ENCODE measurements around the gene TNS3. TPM values are rescaled to one million over a fixed set of nuclear protein-coding genes. Genes with fewer than 3 reads are reported as not detected.
"Not testable (repeated sequence)": the region's sequence is repeated elsewhere in the genome, so short reads cannot be mapped to it uniquely, and the experiment has no call there.

Gene TNS3
- total and polyA plus RNA-seq, 2 donors (not counting 1 experiment from before 2014, with no cell fraction given) = 11.4 to 77.5 TPM

- H3K27ac ChIP-seq (ENCODE audit: low read length in 2 of 2) = no peak overlapping the region
- peaks cover 11% of the 10 kb centered on the region for H4K20me1 ChIP-seq (ENCODE audit: control insufficient read depth, insufficient read depth, low read length, poor library complexity, severe bottlenecking)
- H3K36me3 ChIP-seq (replicated peaks in 1 of 2; ENCODE audit: control extremely low read depth in 1 of 2, control insufficient read depth in 1 of 2, extremely low read depth in 1 of 2, insufficient read depth in 2 of 2, low read length in 1 of 2) = peaks cover 0 to 9% of the 10 kb centered on the region in 2 experiments
- Mint-ChIP-seq H3K4me3 (no peak overlapping the region), H3K27ac (no peak overlapping the region), H3K27me3 (no peaks in the 10 kb centered on the region), H3K4me1 (peaks cover 4% of the 10 kb centered on the region), H3K9me3 (ENCODE audit: insufficient read depth) (no peaks in the 10 kb centered on the region)
- H3K9me3 ChIP-seq (ENCODE audit: control extremely low read depth in 1 of 3, control insufficient read depth in 2 of 3, insufficient read depth in 1 of 3, low read length in 2 of 3) = no peaks in the 10 kb centered on the region
- no peak for TF ChIP-seq CTCF (IDR thresholded peaks at IDR 0.05)
- no peak for TF ChIP-seq EZH2 (IDR thresholded peaks at IDR 0.05; ENCODE audit: borderline replicate concordance, insufficient read depth, low read depth, low read length, poor library complexity, severe bottlenecking)
- intact Hi-C loops (cut with micrococcal nuclease) = no loop called here
- ChIA-PET POLR2A (no interaction called here), CTCF (no interaction called here)
- no peak overlapping the region for H2AFZ ChIP-seq (ENCODE audit: insufficient read depth, low read depth, low read length, poor library complexity, severe bottlenecking)
- H3K79me2 ChIP-seq (ENCODE audit: control insufficient read depth, insufficient read depth, low read length) = peaks cover 19% of the 10 kb centered on the region
- no peak overlapping the region for H3K4me2 ChIP-seq (replicated peaks; ENCODE audit: low read depth, low read length, poor library complexity, severe bottlenecking)
- no peak for ATAC-seq (ENCODE audit: low read depth)
- WGBS (ENCODE audit: insufficient coverage) = 96% methylated on average over 7 of the region's 13 CpGs
- H3K9ac ChIP-seq (ENCODE audit: low read length) = no peak overlapping the region
- no peak for DNase-seq
- no peak overlapping the region for H3K4me3 ChIP-seq (ENCODE audit: control extremely low read depth in 1 of 5, extremely low read depth in 1 of 5, insufficient read depth in 1 of 5, low read depth in 2 of 5, low read length in 4 of 5)
- H3K4me1 ChIP-seq (ENCODE audit: control insufficient read depth in 2 of 2, insufficient read depth in 2 of 2, low read length in 2 of 2) = peaks cover 23 to 33% of the 10 kb centered on the region in 2 donors
- no peaks in the 10 kb centered on the region for H3K27me3 ChIP-seq (replicated peaks in 1 of 4; ENCODE audit: control extremely low read depth in 1 of 4, control insufficient read depth in 3 of 4, insufficient read depth in 4 of 4, low read length in 3 of 4)
Measured at GRCh38 chr7:47470567-47471357, 111.1 kb downstream of the TNS3 start.

- H3K27me3 Mint-ChIP-seq; intact Hi-C loops (cut with micrococcal nuclease); H3K36me3 ChIP-seq (replicated peaks in 1 of 2; ENCODE audit: control extremely low read depth in 1 of 2, control insufficient read depth in 1 of 2, extremely low read depth in 1 of 2, insufficient read depth in 2 of 2, low read length in 1 of 2); H3K4me1 Mint-ChIP-seq; H3K9me3 ChIP-seq (ENCODE audit: control extremely low read depth in 1 of 3, control insufficient read depth in 2 of 3, insufficient read depth in 1 of 3, low read length in 2 of 3); H3K4me2 ChIP-seq (replicated peaks; ENCODE audit: low read depth, low read length, poor library complexity, severe bottlenecking); H3K9me3 Mint-ChIP-seq (ENCODE audit: insufficient read depth); DNase-seq; H3K27ac ChIP-seq (ENCODE audit: low read length in 2 of 2); H3K27me3 ChIP-seq (replicated peaks in 1 of 4; ENCODE audit: control extremely low read depth in 1 of 4, control insufficient read depth in 3 of 4, insufficient read depth in 4 of 4, low read length in 3 of 4); H2AFZ ChIP-seq (ENCODE audit: insufficient read depth, low read depth, low read length, poor library complexity, severe bottlenecking); H3K9ac ChIP-seq (ENCODE audit: low read length); ATAC-seq (ENCODE audit: low read depth); H3K27ac Mint-ChIP-seq; H4K20me1 ChIP-seq (ENCODE audit: control insufficient read depth, insufficient read depth, low read length, poor library complexity, severe bottlenecking); POLR2A ChIA-PET; CTCF ChIA-PET; H3K4me3 Mint-ChIP-seq; H3K4me3 ChIP-seq (ENCODE audit: control extremely low read depth in 1 of 5, extremely low read depth in 1 of 5, insufficient read depth in 1 of 5, low read depth in 2 of 5, low read length in 4 of 5): not testable (repeated sequence)
- 83% methylated on average over 2 of the region's 5 CpGs for WGBS (ENCODE audit: insufficient coverage)
- H3K4me1 ChIP-seq (ENCODE audit: control insufficient read depth in 2 of 2, insufficient read depth in 2 of 2, low read length in 2 of 2) = peaks cover 16 to 24% of the 10 kb centered on the region in 2 donors
- H3K79me2 ChIP-seq (ENCODE audit: control insufficient read depth, insufficient read depth, low read length) = peaks cover 13% of the 10 kb centered on the region
Measured at GRCh38 chr7:47469846-47470245, 112.1 kb downstream of the TNS3 start.

Measured in B cell (primary cell).